Loucy (cell line): ENCODE data around the gene TMEM89.

Source experiments
- H2AFZ ChIP-seq: fragments of 200-600 bp; sonication (generic); 2 replicates; pipeline ENCODE4 v1.6.0; 2016; ENCODE audit warnings: antibody characterized with exemption, mild to moderate bottlenecking, low read length, moderate library complexity
- H3F3A ChIP-seq: fragments of 200-600 bp; 2 replicates; pipeline ENCODE4 v1.6.0; 2016; ENCODE audit warnings: antibody characterized with exemption, low read depth, mild to moderate bottlenecking
- H3K27me3 ChIP-seq: fragments of 200-600 bp; sonication (generic); 2 replicates; pipeline ENCODE4 v1.6.1; 2014; ENCODE audit warnings: low read length, mild to moderate bottlenecking; ENCODE audit not compliant: insufficient read depth, poor library complexity, severe bottlenecking
- H3K36me3 ChIP-seq: fragments of 200-600 bp; sonication (generic); 2 replicates; pipeline ENCODE4 v1.6.1; 2016; ENCODE audit warnings: low read length; ENCODE audit not compliant: insufficient read depth
- H3K4me1 ChIP-seq: fragments of 200-600 bp; sonication (generic); 2 replicates; pipeline ENCODE4 v1.5.1; 2014; ENCODE audit warnings: low read length, mild to moderate bottlenecking; ENCODE audit not compliant: insufficient read depth, poor library complexity, severe bottlenecking
- H3K4me2 ChIP-seq: fragments of 200-600 bp; sonication (generic); 2 replicates; pipeline ENCODE4 v1.6.0; 2014; ENCODE audit warnings: antibody characterized with exemption, low read length, low read depth, mild to moderate bottlenecking; ENCODE audit not compliant: poor library complexity, severe bottlenecking
- H3K4me3 ChIP-seq: fragments of 200-600 bp; sonication (generic); 2 replicates; pipeline ENCODE4 v1.5.1; 2014; ENCODE audit warnings: low read length, mild to moderate bottlenecking, mixed read lengths; ENCODE audit not compliant: poor library complexity, severe bottlenecking
- H3K79me2 ChIP-seq: fragments of 200-600 bp; sonication (generic); 2 replicates; pipeline ENCODE4 v1.6.1; 2014; ENCODE audit warnings: low read length; ENCODE audit not compliant: insufficient read depth
- H3K9ac ChIP-seq: fragments of 200-600 bp; sonication (generic); 2 replicates; pipeline ENCODE4 v1.6.0; 2014; ENCODE audit warnings: mild to moderate bottlenecking, low read depth, low read length, moderate library complexity; ENCODE audit not compliant: poor library complexity, severe bottlenecking
- H3K9me2 ChIP-seq: fragments of 200-600 bp; sonication (generic); replicated peaks from 2 replicates; pipeline ENCODE4 v1.6.1; 2016; ENCODE audit warnings: low read depth, low read length, mixed read lengths
- H3K9me3 ChIP-seq: fragments of 200-600 bp; sonication (generic); 2 replicates; pipeline ENCODE4 v1.6.1; 2014; ENCODE audit warnings: mild to moderate bottlenecking, antibody characterized with exemption, low read length, low read depth; ENCODE audit not compliant: insufficient read depth
- H4K20me1 ChIP-seq: fragments of 200-600 bp; sonication (generic); 2 replicates; pipeline ENCODE4 v1.6.0; 2014; ENCODE audit warnings: antibody characterized with exemption, low read length, mild to moderate bottlenecking; ENCODE audit not compliant: insufficient read depth, poor library complexity, severe bottlenecking
- EZH2phosphoT487 ChIP-seq: fragments of 200-600 bp; IDR thresholded peaks from 2 replicates; pipeline ENCODE4 v1.6.1; 2018; ENCODE audit warnings: antibody characterized with exemption, mild to moderate bottlenecking, moderate library complexity, borderline replicate concordance
- TF ChIP-seq, protein P1 (sequence below): fragments of 200-600 bp; sonication (generic); conservative IDR thresholded peaks from 2 replicates; pipeline ENCODE4 v1.5.1; 2014; ENCODE audit warnings: mild to moderate bottlenecking, antibody characterized with exemption, low read length

Gene TMEM89

DNA sequence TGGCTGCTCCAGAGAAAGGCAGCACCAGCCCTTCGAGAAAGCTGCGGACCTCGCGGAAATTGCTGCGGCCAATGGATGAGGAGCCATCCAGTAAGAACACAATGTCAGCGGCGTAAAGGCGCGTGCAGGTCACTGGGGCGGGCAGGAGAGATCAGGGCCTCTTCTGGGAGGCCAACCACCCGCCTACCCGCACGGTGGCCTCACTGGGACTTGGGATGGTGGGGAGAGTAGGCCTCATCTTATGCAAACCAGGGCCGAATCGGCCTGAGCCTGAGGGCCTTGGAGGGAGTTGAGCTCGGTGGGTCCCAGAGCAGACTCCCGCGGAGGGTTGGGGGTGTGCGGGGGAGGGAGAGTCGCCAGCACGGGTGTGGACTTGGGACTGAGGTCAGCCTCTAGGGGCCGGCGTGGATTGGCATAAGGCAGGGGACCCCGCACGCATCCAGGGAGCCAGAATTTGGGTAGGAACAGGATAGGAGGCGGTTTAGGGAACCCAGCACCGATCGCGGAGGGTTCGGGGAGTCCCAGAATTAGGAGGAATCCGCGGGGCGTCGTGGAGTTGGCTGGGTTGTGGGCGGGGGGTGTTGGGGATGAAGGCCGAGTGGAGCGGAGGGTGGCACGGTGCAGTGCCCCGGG lies 27.0 kb downstream of the TMEM89 start:
- no peak overlapping the region for H3K4me3 ChIP-seq

DNA sequence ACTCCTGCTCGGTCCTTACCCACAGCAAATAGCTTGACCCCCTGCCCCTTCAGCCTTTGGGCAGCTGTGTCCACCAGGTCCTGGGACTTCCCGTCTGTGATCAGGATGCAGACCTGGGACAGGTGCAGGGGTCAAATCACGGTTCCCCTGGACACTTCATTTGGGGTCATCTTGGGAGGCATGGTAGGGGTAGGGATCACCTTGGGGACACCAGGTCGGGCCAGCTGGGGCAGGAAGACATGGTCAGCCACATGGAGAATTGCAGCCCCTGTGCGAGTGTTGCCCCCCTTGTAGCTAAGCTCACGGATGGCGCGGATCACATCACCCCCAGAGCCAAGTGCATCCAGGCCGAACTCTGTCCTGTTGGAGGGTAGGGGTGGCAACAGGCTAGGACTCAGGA lies 28.2 kb downstream of the TMEM89 start:
- Histone ChIP-seq H3K27me3 (no peaks in the 10 kb centered on the region), H3K4me2 (no peak overlapping the region), H3K79me2 (no peaks in the 10 kb centered on the region), H3K36me3 (peaks cover 4% of the 10 kb centered on the region; the same call in 1 of the 2 replicates), H3K9me3 (no peaks in the 10 kb centered on the region), H3K9ac (no peak overlapping the region), H2AFZ (no peak overlapping the region), H3F3A (no peaks in the 10 kb centered on the region), H4K20me1 (no peaks in the 10 kb centered on the region), H3K4me3 (no peak overlapping the region), H3K9me2 (no peaks in the 10 kb centered on the region), H3K4me1 (no peaks in the 10 kb centered on the region)
- no peak for TF ChIP-seq EZH2phosphoT487
- TF ChIP-seq, protein P1, sequence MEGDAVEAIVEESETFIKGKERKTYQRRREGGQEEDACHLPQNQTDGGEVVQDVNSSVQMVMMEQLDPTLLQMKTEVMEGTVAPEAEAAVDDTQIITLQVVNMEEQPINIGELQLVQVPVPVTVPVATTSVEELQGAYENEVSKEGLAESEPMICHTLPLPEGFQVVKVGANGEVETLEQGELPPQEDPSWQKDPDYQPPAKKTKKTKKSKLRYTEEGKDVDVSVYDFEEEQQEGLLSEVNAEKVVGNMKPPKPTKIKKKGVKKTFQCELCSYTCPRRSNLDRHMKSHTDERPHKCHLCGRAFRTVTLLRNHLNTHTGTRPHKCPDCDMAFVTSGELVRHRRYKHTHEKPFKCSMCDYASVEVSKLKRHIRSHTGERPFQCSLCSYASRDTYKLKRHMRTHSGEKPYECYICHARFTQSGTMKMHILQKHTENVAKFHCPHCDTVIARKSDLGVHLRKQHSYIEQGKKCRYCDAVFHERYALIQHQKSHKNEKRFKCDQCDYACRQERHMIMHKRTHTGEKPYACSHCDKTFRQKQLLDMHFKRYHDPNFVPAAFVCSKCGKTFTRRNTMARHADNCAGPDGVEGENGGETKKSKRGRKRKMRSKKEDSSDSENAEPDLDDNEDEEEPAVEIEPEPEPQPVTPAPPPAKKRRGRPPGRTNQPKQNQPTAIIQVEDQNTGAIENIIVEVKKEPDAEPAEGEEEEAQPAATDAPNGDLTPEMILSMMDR = no peak

More for the DNA sequence above, 27.0 kb downstream of the TMEM89 start:
- H3K4me2 ChIP-seq = no peak overlapping the region
- H3K4me1 ChIP-seq = no peaks in the 10 kb centered on the region
- H3K9me3 ChIP-seq = no peaks in the 10 kb centered on the region
- no peaks in the 10 kb centered on the region for H3K9me2 ChIP-seq
- H3K27me3 ChIP-seq = no peaks in the 10 kb centered on the region
- H3K79me2 ChIP-seq = no peaks in the 10 kb centered on the region
- peaks cover 14% of the 10 kb centered on the region; the same call in 1 of the 2 replicates for H3K36me3 ChIP-seq
- no peak overlapping the region for H3K9ac ChIP-seq
- no peaks in the 10 kb centered on the region for H4K20me1 ChIP-seq
- H3F3A ChIP-seq = no peaks in the 10 kb centered on the region
- H2AFZ ChIP-seq = no peak overlapping the region
- TF ChIP-seq EZH2phosphoT487 = no peak
- TF ChIP-seq, protein P1 = no peak

DNA sequence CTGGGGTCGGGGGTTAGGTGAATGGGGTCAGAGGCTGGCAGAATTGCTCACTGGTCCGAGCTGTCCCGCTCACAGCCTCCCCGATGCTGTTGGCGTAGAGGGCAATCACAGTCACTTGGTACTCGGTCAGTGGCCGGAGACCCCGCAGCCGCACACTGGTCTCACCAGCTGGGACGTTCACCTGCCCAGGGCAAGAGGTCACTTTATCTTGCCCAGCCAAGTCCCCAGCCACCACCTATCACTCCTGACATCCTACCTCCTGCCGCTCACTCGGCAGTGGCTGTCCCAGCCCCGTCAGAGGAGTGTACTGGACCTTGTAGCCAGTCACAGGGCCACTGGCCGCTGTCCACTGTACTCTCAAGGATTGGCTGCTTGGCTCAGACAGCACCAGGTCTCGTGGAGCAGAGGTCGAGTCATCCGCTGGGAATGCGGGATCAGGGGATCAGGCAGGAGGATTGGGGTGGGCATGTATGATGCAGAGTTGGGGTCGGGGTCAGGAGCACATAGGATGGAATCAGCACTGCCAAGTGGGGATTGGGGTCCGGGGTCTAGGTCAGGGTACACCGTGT lies 29.0 kb downstream of the TMEM89 start:
- no peaks in the 10 kb centered on the region for H3K36me3 ChIP-seq
- no peaks in the 10 kb centered on the region for H3K79me2 ChIP-seq
- no peaks in the 10 kb centered on the region for H4K20me1 ChIP-seq
- H2AFZ ChIP-seq = no peak overlapping the region
- no peak overlapping the region for H3K9ac ChIP-seq
- H3K4me3 ChIP-seq = no peak overlapping the region
- H3K27me3 ChIP-seq = no peaks in the 10 kb centered on the region
- H3K9me3 ChIP-seq = no peaks in the 10 kb centered on the region
- H3K4me2 ChIP-seq = no peak overlapping the region
- H3K9me2 ChIP-seq = no peaks in the 10 kb centered on the region
- no peaks in the 10 kb centered on the region for H3F3A ChIP-seq
- TF ChIP-seq, protein P1 = no peak
- TF ChIP-seq EZH2phosphoT487 = no peak
- no peaks in the 10 kb centered on the region for H3K4me1 ChIP-seq
